H9 (cell line): ENCODE data around the gene NBEAL1. TPM values are rescaled to one million over a fixed set of nuclear protein-coding genes. Genes with fewer than 3 reads are reported as not detected.

Experiments
- DNase-seq: peaks from one replicate; pipeline ENCODE4 v3.0.0-alpha.2; 2017
- H2AFZ ChIP-seq: one replicate; pipeline ENCODE4 v1.6.1; 2013; ENCODE audit warnings: mild to moderate bottlenecking, low read length, control low read depth, moderate library complexity
- H2AK5ac ChIP-seq: 2 replicates; pipeline ENCODE4 v1.6.1; 2013; ENCODE audit warnings: low read length, control low read depth, mixed read lengths; ENCODE audit not compliant: insufficient read length
- H2BK120ac ChIP-seq: one replicate; pipeline ENCODE4 v1.6.1; 2013; ENCODE audit warnings: low read depth, mild to moderate bottlenecking, low read length, control low read depth, inconsistent platforms; ENCODE audit not compliant: poor library complexity, severe bottlenecking
- H2BK12ac ChIP-seq: 2 replicates; pipeline ENCODE4 v1.6.1; 2013; ENCODE audit warnings: low read length, control low read depth, mixed read lengths, low read depth; ENCODE audit not compliant: insufficient read length
- H2BK15ac ChIP-seq: 2 replicates; pipeline ENCODE4 v1.6.1; 2013; ENCODE audit warnings: low read depth, low read length, control low read depth
- H2BK20ac ChIP-seq: one replicate; pipeline ENCODE4 v1.6.1; 2013; ENCODE audit warnings: low read depth, mild to moderate bottlenecking, low read length, control low read depth, inconsistent platforms; ENCODE audit not compliant: poor library complexity, severe bottlenecking
- H2BK5ac ChIP-seq: 2 replicates; pipeline ENCODE4 v1.6.1; 2013; ENCODE audit warnings: low read length, control low read depth, mixed read lengths; ENCODE audit not compliant: insufficient read length
- H3K14ac ChIP-seq: 2 replicates; pipeline ENCODE4 v1.6.1; 2013; ENCODE audit warnings: low read length, control low read depth; ENCODE audit not compliant: insufficient read depth
- H3K18ac ChIP-seq: 2 replicates; pipeline ENCODE4 v1.6.1; 2013; ENCODE audit warnings: low read depth, mild to moderate bottlenecking, mixed read lengths, low read length, control low read depth; ENCODE audit not compliant: insufficient read length
- H3K23ac ChIP-seq: 2 replicates; pipeline ENCODE4 v1.6.1; 2013; ENCODE audit warnings: low read length, control low read depth, mixed read lengths, low read depth; ENCODE audit not compliant: insufficient read length
- H3K23me2 ChIP-seq: 2 replicates; pipeline ENCODE4 v1.6.1; 2013; ENCODE audit warnings: low read depth, mild to moderate bottlenecking, mixed read lengths, low read length, control low read depth; ENCODE audit not compliant: insufficient read length, poor library complexity, severe bottlenecking
- H3K27ac ChIP-seq: 2 replicates; pipeline ENCODE4 v1.5.1; 2013; ENCODE audit warnings: low read length, control low read depth, mixed read lengths, low read depth; ENCODE audit not compliant: insufficient read length
- H3K27me3 ChIP-seq: 2 replicates; pipeline ENCODE4 v1.6.1; 2013; ENCODE audit warnings: low read length, control low read depth, inconsistent platforms; ENCODE audit not compliant: insufficient read depth
- H3K4ac ChIP-seq: 2 replicates; pipeline ENCODE4 v1.6.1; 2013; ENCODE audit warnings: low read depth, mild to moderate bottlenecking, control low read depth, inconsistent platforms, low read length, moderate library complexity
- H3K4me1 ChIP-seq: 2 replicates; pipeline ENCODE4 v1.6.1; 2013; ENCODE audit warnings: low read length, control low read depth, inconsistent platforms; ENCODE audit not compliant: insufficient read depth
- H3K4me2 ChIP-seq: 2 replicates; pipeline ENCODE4 v1.6.1; 2013; ENCODE audit warnings: low read length, control low read depth, mixed read lengths; ENCODE audit not compliant: insufficient read length, insufficient read depth
- H3K56ac ChIP-seq: 2 replicates; pipeline ENCODE4 v1.6.1; 2013; ENCODE audit warnings: low read depth, mild to moderate bottlenecking, mixed read lengths, low read length, control low read depth; ENCODE audit not compliant: insufficient read length
- H3K79me1 ChIP-seq: 2 replicates; pipeline ENCODE4 v1.6.1; 2013; ENCODE audit warnings: low read depth, mild to moderate bottlenecking, moderate library complexity, low read length, control low read depth, inconsistent platforms; ENCODE audit not compliant: insufficient read depth, poor library complexity, severe bottlenecking
- H3K79me2 ChIP-seq: 2 replicates; pipeline ENCODE4 v1.6.1; 2013; ENCODE audit warnings: low read length, control low read depth, inconsistent platforms; ENCODE audit not compliant: insufficient read depth
- H3K9ac ChIP-seq: 2 replicates; pipeline ENCODE4 v1.6.1; 2013; ENCODE audit warnings: low read length, control low read depth, mixed read lengths; ENCODE audit not compliant: insufficient read length; ENCODE audit errors: extremely low read depth
- H3K9me3 ChIP-seq: one replicate; pipeline ENCODE4 v1.6.1; 2013; ENCODE audit warnings: low read depth, low read length, inconsistent platforms; ENCODE audit not compliant: control insufficient read depth
- H3T11ph ChIP-seq: one replicate; pipeline ENCODE4 v1.6.1; 2013; ENCODE audit warnings: mild to moderate bottlenecking, low read length, control low read depth, inconsistent platforms
- H4K20me1 ChIP-seq: one replicate; pipeline ENCODE4 v1.6.1; 2013; ENCODE audit not compliant: control insufficient read depth, insufficient read length, insufficient read depth
- H4K5ac ChIP-seq: 2 replicates; pipeline ENCODE4 v1.6.1; 2013; ENCODE audit warnings: low read depth, mild to moderate bottlenecking, mixed read lengths, low read length, control low read depth; ENCODE audit not compliant: insufficient read length
- H4K8ac ChIP-seq: replicated peaks from 2 replicates; pipeline ENCODE4 v1.6.1; 2013; ENCODE audit warnings: low read length, control low read depth, mixed read lengths, low read depth; ENCODE audit not compliant: insufficient read length
- H4K91ac ChIP-seq: 2 replicates; pipeline ENCODE4 v1.6.1; 2013; ENCODE audit warnings: low read depth, mild to moderate bottlenecking, moderate library complexity, mixed read lengths, low read length, control low read depth; ENCODE audit not compliant: insufficient read length
- H3K27ac Mint-ChIP-seq, 3 experiments: 2 replicates in 2 of 3; 3 replicates in 1 of 3; pipeline ENCODE4 v1.8.0; 2020 to 2021; ENCODE audit warnings: mixed read lengths in 3 of 3, mild to moderate bottlenecking in 1 of 3, moderate library complexity in 1 of 3
- H3K27me3 Mint-ChIP-seq: 2 replicates; pipeline ENCODE4 v1.8.0; 2021; ENCODE audit warnings: low read depth, mild to moderate bottlenecking, moderate library complexity, mixed read lengths
- H3K36me3 Mint-ChIP-seq, 3 experiments: 2 replicates in 2 of 3; 3 replicates in 1 of 3; pipeline ENCODE4 v1.8.0; 2020 to 2021; ENCODE audit warnings: low read depth in 3 of 3, mixed read lengths in 3 of 3; ENCODE audit not compliant: insufficient read depth in 1 of 3
- H3K4me1 Mint-ChIP-seq, 2 experiments: 2 replicates each; pipeline ENCODE4 v1.8.0; 2020; ENCODE audit warnings: mixed read lengths in 2 of 2
- H3K4me3 Mint-ChIP-seq, 2 experiments: 2 replicates in 1 of 2; 3 replicates in 1 of 2; pipeline ENCODE4 v1.8.0; 2020 to 2021; ENCODE audit warnings: mild to moderate bottlenecking in 2 of 2, mixed read lengths in 2 of 2, moderate library complexity in 1 of 2
- H3K9me3 Mint-ChIP-seq, 2 experiments: 2 replicates in 1 of 2; 3 replicates in 1 of 2; pipeline ENCODE4 v1.8.0; 2020; ENCODE audit warnings: mild to moderate bottlenecking in 2 of 2, mixed read lengths in 2 of 2, moderate library complexity in 1 of 2
- CTCF ChIP-seq: fragments of 200-600 bp; sonication (generic); conservative IDR thresholded peaks from 3 replicates; pipeline ENCODE4 v1.8.0; 2021; ENCODE audit warnings: antibody characterized with exemption, mild to moderate bottlenecking
- WGBS: extraction: QIAGEN DNeasy Blood & Tissue Kit; methylation state at CpG from one replicate; pipeline ENCODE4 v1.1.7; 2013; ENCODE audit warnings: missing lambda C conversion rate, low lambda C conversion rate, mixed read lengths; ENCODE audit not compliant: insufficient read length; ENCODE audit errors: extremely low coverage; 5-methylcytosine and 5-hydroxymethylcytosine counted together
- total RNA-seq: library from RNA; stranded (reverse); gene quantifications from 2 replicates; pipeline ENCODE4 v1.2.1, GENCODE V29; 2021

Gene NBEAL1
- total RNA-seq, 1 experiment from 2014 or later: 10.1 TPM

GRCh38 chr2:203052539-203052938 lies 37.9 kb downstream of the NBEAL1 start:
- no peak overlapping the region for H4K8ac ChIP-seq
- H2BK20ac ChIP-seq: no peak overlapping the region
- Mint-ChIP-seq H3K27me3 (no peaks in the 10 kb centered on the region), H3K9me3 (no peaks in the 10 kb centered on the region), H3K27ac (peak overlapping the region in 1 of 3 experiments; percentile 48; a peak in 1 of 7 replicates), H3K36me3 (peaks cover 0 to 4% (median 3%) of the 10 kb centered on the region in 3 experiments; a peak in 2 of 7 replicates), H3K4me1 (no peaks in the 10 kb centered on the region), H3K4me3 (no peak overlapping the region)
- H3K27me3 ChIP-seq: no peaks in the 10 kb centered on the region
- no peak for DNase-seq
- H3K4ac ChIP-seq: no peak overlapping the region
- H4K91ac ChIP-seq: no peak overlapping the region
- no peak overlapping the region for H2AFZ ChIP-seq
- H4K5ac ChIP-seq: no peak overlapping the region
- no peak overlapping the region for H2BK12ac ChIP-seq
- no peak overlapping the region for H2BK120ac ChIP-seq
- H3K23me2 ChIP-seq: no peaks in the 10 kb centered on the region
- H3K27ac ChIP-seq: no peak overlapping the region
- no peaks in the 10 kb centered on the region for H4K20me1 ChIP-seq
- no peak overlapping the region for H2BK5ac ChIP-seq
- H3K4me1 ChIP-seq: no peaks in the 10 kb centered on the region
- no peak overlapping the region for H3T11ph ChIP-seq
- H3K9me3 ChIP-seq: no peaks in the 10 kb centered on the region
- H3K79me1 ChIP-seq: no peaks in the 10 kb centered on the region
- no peaks in the 10 kb centered on the region for H3K79me2 ChIP-seq
- H2BK15ac ChIP-seq: no peak overlapping the region
- no peak overlapping the region for H3K56ac ChIP-seq
- H3K9ac ChIP-seq: no peak overlapping the region
- TF ChIP-seq CTCF: no peak
- no peak overlapping the region for H3K23ac ChIP-seq
- no CpG with 5 or more reads among the region's 3 CpGs for WGBS
- no peak overlapping the region for H3K18ac ChIP-seq
- no peak overlapping the region for H3K14ac ChIP-seq
- no peak overlapping the region for H3K4me2 ChIP-seq
- H2AK5ac ChIP-seq: no peak overlapping the region
